Measurements from ENCODE around the gene TRIM59.
"Not testable (repeated sequence)": the region's sequence is repeated elsewhere in the genome, so short reads cannot be mapped to it uniquely, and the experiment has no call there.

TRIM59 gene

DNA sequence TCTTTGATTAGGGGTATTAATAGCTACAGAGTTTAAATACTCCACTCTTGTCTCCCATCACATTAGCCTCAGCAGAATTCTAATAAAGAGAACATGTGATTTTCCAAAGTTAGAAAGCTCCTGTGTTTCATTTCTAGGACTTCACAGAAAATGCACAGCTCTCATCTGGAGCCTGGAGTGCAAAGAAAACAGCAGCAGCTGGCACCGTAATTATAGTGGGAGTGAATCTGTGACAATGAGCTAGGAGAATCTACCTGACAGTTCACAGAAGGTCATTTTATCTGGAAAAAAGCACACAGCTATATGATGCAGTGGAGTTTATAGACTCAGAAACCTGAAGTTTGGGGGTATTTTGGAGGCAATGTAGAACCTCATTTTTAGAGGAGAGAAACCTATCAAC lies 5.4 kb upstream of the TRIM59 start:
- DNase-seq: no peak

DNA sequence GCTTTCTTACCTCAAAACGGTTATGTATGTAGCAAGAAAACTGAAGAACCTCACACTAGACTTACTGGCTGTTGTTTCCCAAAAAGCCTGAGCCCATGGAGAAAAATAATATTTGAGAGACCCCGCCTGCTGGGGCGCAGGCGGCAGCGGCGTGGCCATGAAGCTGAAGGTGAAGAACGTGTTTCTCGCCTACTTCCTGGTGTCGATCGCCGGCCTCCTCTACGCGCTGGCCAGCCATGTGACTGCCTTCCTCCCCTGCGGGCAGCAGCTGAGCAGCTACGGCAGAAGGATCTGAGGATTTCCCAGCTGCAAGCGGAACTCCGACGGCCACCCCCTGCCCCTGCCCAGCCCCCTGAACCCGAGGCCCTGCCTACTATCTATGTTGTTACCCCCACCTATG lies 2.7 kb upstream of the TRIM59 start:
- DNase-seq: not testable (repeated sequence)

DNA sequence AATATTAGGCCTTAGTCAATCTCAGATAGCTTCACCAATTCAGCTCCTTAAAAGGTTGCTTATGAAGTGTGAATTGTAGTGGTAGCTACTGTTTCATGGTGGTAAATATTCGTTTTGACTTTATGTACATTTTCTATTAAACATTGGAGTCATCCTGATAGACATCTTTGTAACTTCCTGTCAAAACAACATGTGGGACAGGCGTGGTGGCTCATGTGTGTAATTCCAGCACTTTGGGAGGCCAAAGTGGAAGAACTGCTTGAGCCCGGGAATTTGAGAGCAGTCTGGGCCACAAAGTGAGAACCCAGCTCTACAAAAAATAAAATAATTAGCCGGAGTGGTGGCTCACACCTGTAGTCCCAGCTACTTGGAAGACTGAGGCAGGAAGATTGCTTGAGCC lies 2.0 kb upstream of the TRIM59 start:
- no peak for DNase-seq

DNA sequence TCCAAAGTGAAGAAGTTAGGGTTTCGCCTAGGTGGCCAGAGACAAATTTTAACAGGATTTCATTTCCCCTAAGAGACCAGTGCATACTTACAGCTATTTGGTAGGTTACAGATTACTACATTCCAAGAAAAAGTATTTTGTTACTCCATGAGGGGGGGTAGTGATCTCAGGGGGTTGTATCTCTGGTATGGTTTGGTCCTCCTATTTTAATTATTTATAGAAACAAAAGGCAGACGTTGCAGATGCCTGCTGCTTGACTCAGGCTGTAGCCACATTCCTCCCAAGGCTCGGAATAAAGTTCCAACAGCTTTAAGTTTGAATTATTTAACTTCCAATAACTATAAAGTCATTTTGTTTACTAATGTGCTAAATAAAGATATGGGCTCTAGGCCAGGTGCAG lies 1.3 kb upstream of the TRIM59 start:
- DNase-seq: no peak

DNA sequence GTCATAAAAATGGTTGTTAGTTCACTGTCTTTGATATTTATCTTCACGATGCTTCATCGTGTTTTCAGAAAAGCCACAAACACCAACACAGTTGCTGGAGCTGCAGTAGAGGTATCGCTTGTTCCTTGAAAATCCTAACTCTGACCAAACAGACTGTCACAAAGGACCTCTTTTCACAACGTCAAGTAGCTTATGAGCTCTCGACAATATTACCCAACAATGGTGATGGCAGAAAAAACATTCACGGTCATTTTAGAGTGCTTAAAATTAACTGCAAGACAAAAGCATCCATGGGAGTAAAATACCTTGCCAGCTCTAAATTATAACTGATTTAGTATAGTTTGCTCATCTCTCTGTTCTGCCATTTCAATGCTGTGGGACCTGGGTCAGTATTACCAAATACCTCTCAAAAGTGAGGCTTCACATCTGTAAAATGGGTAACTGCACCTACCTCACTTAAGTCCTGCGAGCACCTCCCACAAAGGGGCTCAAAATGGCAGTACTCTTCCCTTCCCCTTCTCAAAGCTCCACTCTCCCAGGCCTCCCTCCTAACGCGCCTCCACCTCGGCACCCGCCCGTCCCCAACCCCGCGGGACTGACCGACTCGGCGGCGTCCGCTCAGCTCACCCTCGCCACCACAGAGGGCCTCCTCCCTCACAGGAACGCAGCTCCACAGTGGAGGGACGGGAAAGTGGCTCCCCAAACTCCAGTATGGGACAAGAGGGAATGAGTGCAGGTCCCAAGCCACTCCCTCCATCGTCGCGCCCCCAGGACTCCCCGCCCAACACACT lies 546 bp downstream of the TRIM59 start:
- DNase-seq: no peak

DNA sequence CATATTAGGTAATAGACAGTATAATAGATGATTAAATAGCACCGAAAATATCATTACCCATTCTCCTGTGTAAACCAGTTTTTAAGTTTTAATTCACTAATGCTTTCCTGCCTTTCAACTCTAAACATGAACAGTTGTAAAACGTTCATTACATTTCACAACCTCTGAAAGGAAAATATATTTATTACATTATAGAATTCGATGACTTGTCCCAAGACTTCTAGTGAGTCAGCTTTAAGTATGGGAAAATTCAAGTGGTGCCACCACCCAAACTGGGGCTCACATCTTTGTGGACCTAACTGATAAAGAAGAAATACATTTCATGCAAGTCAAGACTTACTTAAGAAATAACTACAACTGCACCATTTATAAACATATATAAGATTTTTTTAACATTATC lies 2.0 kb downstream of the TRIM59 start:
- DNase-seq: no peak

DNA sequence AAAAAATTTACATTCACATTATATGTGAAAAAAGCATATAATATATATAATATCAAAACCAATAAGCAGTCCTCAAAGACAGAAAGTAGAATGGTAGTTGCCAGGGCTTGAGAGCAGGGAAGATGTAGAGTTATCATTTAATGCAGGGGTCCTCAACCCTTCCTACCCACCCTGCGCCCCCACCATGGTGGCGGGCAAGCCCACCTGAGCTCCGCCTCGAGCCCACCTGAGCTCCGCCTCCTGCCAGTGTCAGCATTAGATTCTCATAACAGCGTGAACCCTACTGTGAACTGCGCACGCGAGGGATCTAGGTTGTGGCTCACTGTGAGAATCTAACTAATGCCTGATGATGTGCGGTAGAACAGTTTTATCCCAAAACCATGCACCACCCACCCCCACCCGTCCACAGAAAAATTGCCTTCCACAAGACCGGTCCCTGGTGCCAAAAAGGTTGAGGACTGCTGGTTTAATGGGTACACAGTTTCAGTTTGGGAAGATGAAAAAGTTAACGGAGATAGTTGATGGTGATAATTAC lies 3.0 kb downstream of the TRIM59 start:
- DNase-seq: no peak

DNA sequence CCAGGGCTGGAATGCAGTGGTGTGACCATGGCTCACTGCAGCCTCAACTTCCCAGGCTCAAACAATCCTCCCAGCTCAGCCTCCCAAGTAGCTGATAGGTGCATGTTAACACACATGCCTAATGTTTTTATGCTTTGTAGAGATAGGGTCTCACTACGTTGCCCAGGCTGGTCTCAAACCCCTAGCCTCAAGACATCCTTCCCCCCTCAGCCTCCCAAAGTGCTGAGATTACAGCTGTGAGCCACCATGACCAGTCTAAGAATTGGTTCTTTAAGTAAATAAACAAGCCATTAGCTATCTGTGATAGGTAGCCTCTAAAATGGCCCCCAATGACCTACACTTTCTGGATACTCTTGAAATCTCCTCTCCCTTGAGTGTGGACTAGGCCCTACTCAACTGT lies 3.7 kb downstream of the TRIM59 start:
- DNase-seq: no peak

DNA sequence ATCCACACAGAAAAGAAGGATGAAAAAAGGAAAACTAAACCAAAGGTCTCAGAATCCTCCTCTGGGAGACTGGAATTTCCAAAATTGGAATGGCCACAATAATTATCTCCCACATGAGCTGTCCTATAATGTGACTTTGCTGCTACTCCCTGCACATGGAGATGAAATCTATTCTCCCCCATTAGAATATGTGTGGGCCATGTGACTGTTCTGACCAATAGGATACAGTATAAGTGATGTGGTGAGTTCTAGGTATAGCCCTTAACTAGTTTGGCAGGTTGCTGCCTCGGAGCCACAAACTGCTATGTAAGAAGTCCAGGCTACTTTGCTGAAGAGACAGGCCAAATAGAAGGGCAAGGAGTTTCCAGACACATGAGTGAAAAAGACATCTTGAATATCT lies 5.2 kb downstream of the TRIM59 start:
- no peak for DNase-seq

DNA sequence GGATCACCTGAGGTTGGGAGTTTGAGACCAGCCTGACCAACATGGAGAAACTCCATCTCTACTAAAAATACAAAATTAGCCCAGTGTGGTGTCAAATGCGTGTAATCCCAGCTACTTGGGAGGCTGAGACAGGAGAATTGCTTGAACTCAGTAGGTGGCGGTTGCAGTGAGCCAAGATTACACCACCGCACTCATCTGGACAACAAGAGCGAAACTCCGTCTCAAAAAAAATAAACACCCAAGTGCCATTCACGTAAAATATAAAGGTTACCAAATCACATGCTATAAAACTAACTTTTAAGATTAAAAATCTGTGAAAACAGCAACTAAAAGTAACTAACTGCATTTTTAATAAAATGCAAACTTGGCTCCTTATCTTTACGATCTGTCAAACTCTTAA lies 8.9 kb downstream of the TRIM59 start:
- DNase-seq: no peak

DNA sequence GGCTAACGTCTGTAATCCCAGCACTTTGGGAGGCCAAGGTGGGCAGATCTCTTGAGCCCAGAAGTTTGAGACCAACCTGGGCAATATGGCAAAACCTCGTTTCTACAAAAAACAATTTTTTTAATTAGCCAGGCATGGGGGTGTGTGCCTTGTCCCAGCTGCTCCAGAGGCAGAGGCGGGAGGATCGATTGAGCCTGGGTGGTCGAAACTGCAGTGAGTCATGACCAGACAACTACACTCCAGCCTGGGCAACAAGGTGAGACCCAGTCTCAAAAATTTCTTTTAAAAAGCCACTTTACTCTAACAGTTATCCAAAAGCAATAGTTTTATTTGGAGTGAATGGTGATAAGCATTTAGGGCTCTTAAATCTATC lies 12.5 kb downstream of the TRIM59 start:
- DNase-seq: no peak

DNA sequence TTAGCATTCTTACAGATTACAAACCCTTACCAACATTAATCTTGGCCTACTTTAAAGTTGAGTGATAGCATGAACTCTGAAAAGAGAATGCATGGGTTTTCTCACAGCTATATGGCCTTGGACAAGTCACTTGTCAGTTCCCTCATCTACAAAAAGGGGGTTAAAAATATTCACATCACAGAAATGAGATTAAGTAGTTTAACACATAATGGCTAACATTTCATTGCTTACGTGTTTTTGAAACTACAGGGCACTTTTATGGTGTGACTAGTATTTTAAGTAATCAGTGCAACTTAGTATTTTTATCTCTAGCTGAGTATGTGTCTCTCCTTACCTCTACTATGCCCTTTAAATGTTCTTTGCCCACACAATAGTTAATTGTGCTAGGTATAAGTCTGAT lies 13.8 kb downstream of the TRIM59 start:
- DNase-seq: no peak

DNA sequence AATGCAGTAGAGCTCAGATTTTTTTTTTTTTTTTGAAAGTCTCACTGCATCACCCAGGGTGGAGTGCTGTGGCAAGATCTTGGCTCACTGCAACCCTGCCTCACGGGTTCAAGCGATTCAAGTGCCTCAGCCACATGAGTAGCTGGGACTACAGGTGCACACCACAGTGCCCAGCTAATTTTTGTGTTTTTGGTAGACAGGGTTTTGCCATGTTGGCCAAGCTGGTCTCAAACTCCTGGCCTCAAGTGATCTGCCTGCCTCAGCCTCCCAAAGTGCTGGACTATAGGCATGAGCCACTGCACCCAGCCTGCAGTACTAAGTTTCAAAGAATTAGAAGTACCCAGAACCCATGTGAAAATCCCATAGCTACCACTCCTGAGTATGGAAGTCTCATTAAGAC lies 14.5 kb downstream of the TRIM59 start:
- no peak for DNase-seq

DNA sequence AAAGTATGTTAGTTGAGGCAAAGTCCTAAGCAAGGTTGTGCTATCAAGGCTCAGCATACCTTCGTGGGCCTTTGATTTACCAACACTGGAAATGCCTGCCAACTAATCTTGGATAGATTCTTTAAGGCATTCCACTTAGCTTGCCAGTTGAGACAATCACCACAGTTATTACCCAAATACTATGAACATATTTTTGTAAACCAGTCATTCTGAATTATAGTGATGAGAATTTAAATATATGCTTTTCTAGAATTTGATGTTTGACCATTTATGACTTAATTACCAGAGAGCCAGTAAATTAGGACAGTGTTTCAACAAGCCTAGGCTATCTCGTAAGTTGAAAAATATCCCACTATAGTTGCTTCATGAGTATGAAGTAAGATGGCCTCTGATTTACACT lies 15.5 kb downstream of the TRIM59 start:
- DNase-seq: no peak

DNA sequence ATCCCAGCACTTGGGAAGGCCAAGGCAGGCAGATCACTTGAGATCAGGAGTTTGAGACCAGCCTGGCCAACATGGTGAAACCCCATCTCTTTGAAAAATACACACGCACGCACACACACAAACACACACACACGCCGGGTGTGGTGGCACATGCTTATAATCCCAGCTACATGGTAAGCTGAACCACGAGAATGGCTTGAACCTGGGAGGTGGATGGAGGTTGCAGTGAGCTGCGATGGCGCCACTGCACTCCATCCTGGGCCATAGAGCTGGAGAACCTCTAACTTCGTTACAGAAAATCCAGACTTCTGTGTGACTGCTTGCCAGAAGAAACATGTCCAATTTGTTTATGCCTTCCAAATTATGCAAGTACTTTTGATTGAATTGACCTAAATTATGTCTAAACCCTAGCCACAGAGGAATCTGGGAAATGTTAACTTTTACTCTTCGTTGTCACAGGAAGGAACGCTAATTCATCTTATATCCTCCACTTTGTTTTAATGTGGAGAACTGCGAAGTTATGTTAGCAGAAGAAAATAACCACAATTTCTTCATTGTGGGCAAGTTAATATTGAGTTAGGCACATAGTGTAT lies 21.7 kb downstream of the TRIM59 start:
- no peak for DNase-seq

DNA sequence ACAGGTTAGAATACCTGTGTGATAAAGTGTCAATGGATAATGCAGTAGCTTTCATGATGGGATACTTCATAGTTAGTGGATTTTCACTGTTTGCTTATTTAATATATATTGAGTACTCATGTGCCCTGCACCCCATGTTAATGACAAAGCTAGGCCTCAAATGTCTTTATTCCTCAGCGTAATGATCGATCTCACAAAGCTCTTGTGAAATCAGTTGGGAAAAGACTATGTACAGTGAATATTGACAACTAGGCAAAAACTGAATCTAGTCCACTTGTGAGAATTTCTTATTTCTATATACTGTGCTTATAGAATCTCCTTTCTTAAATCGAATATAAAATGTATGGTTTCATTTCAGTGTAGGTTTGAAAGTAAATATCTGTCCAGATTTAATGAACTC lies 32.3 kb downstream of the TRIM59 start:
- DNase-seq: no peak

DNA sequence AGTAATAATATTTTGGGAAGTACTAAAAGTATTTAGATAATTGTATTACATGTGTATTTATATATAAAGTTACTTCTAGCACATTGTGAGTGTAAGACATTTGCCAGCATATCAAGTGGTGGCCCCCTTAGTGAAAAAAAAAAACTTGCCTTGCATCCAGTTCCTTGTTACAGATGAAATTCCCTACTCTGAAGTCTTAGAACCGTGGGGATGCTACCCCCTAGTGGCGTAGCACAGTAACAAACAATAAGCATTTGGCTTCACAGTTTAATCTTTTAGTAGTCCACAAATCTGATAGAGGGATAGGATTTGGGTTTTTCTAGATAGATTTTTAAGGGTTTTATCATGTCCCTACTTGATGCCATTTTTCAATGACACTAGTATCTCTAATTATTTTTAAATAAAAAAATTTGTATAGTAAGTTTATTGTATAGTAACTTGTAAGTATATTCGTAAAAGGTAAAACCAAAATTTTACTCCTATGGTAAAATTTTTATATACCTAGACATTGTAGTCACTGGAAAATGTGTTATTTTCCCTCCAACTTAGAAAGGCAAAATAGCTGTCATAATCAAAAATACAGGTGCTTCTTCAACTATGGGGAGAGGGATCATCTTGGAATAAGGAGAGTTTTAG lies 35.9 kb downstream of the TRIM59 start:
- no peak for DNase-seq

DNA sequence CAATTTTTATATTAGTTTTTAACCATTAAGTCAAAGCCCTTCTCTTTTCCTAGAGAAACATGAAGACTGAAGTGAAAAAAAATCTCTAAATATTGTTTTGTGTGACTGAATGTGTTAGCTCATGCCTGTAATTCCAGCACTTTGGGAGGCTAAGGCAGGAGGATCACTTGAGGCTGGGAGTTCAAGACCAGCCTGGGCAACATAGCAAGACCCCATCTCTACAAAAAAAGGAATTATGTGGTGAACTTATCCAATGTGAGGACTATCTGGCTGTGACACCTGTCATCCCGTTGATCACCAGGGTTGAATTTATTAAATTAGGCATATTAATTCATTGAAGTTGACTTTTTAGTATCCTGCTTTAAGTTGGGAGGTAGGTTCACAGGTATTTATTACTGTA lies 37.1 kb downstream of the TRIM59 start:
- DNase-seq: no peak

DNA sequence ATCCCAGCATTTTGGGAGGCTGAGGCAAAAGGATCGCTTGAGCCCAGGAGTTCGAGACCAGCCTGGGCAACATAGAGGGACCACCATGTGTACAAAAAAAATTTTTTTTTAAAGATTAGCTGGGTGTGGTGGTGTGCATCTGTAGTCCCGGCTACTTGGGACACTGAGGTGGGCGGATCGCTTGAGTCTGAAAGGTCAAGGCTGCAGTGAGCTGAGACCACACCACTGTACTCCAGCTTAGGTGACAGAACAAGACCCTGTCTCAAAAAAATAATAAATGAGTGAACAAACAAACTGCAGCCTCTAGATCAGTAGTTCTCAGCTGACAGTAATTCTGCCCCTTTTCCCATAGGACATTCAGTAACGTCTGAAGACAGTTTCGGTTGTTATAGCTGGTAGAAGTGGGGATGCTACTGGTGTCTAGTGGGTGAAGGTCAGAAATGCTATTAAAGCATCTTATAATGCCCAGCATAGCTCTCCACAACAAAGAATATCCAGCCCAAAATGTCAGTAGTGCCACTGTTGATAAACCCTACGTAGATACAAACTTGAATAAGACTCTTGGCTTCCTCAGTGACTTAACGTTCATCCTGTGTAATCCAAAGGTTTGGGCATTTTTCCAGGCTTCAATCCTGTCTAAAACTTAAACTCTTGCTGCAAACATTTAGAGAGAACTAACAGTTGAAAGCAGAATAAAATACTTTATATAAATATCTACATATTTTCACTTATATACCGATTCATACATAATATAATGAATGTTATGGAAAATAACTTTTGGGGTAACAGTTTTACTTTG lies 39.6 kb downstream of the TRIM59 start:
- no peak for DNase-seq

DNA sequence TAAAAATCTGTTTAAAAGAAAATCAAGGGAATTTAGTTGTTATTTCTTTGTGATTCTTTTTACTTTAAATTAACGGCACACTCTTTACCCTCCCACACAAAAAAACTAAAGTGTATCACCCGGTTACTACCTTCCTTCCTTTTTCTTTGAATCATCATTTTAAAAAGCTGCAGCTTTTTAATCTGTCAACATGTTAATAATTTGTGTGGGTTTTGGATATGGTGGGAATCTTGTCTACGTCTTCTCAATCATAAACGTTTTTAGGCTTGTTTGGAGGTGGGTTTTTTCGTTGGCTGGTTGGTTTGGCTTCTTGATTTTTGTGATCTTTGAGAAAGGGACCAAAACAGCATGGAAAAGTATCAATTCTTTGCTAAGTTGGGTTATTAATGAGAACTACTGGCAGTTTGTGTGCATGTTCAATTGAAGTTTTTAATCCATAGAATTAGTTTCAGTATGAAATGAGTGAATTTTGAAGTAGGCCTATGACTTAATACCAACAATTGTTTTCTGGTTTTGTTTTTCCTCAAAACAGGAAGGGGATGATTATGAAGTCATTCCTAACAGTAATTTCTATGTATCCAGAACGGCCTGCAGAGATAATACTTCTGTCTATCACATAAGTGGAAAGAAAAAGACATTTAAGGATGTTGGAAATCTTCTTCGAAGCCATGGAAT lies 45.7 kb downstream of the TRIM59 start:
- no peak for DNase-seq

DNA sequence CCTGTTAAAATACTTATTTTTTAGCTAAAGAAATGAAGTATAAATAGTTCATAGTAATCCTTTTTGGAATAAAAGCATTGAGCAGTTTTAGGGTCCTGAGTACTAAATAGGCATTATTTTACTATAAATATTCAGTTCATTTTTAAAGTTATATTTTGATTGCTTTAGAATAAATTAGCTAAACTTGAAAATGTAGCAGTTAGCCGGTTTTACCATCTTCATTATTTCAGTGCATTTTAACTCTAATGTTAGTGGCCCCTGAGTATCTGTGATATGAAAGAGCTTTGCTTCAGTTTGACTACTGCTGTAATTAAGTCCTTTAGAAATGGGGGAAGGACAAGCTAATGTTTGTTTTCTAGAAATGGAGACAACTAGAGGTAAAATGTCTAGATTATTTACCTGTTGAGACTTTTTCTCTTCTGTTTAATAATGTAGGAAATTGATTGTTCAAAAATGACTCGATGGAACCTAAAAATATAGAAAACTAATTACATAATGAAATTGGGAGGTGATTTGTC lies 46.5 kb downstream of the TRIM59 start:
- DNase-seq: no peak

DNA sequence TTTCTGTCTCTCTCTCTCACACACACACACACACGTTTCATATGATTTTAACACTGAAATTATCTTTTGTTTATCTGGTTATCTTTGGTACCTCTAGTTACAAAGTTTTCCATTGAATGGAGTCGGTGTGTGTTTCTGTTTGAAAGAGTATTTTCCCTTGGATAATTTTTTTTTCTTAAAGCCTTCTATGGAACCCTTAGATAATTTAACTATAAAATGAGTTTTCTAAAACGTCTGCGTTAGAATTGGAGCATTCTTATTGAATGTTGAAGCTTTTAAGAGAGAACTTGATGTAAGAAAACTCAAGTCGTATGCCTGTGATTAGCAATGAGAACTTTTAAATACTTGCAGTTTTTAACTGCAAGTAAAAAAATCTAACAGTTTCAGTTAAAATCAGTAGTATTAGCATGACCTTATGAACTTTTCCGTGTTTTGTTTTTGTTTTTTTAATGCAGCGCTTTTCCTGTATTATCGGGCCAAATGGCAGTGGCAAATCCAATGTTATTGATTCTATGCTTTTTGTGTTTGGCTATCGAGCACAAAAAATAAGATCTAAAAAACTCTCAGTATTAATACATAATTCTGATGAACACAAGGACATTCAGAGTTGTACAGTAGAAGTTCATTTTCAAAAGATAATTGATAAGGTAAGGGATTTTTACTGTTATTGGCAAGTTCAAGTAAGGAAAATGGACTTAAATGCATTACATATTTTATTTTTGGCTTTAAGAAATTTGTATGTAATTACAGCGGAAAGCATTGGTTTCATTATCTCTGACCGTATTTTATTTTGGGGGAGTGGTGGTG lies 47.2 kb downstream of the TRIM59 start:
- no peak for DNase-seq
